H1 (cell line): ENCODE data around the gene KIF15.

ENCODE experiments used
- CHD1 ChIP-seq: IDR thresholded peaks from 2 replicates; pipeline ENCODE4 v1.6.1; 2012; ENCODE audit warnings: low read depth, low read length, improper control_type of control experiment
- CTCF ChIP-seq, 3 experiments: IDR thresholded peaks; 1 replicate in 2 of 3; 2 replicates in 1 of 3; pipeline versions ENCODE4 v1.5.1 to v1.6.1; 2011; ENCODE audit warnings: low read length in 3 of 3, mild to moderate bottlenecking in 3 of 3, inconsistent platforms in 2 of 3, low read depth in 1 of 3, moderate library complexity in 1 of 3; ENCODE audit not compliant: insufficient read depth in 1 of 3; ENCODE audit errors: control extremely low read depth in 1 of 3
- KDM4A ChIP-seq: IDR thresholded peaks from one replicate; pipeline ENCODE4 v1.7.1; 2012; ENCODE audit warnings: low read depth, mild to moderate bottlenecking, moderate library complexity, low read length, inconsistent platforms; ENCODE audit not compliant: severe bottlenecking
- MAX ChIP-seq: IDR thresholded peaks from 2 replicates; pipeline ENCODE4 v1.6.1; 2012; ENCODE audit warnings: inconsistent platforms
- POLR2A ChIP-seq, 2 experiments: IDR thresholded peaks; 1 replicate in 1 of 2; 2 replicates in 1 of 2; pipeline ENCODE4 v1.6.1; 2011; ENCODE audit warnings: low read depth in 2 of 2, low read length in 2 of 2, mild to moderate bottlenecking in 2 of 2; ENCODE audit errors: control extremely low read depth in 1 of 2
- SIN3A ChIP-seq, 2 experiments: IDR thresholded peaks in 1 of 2; conservative IDR thresholded peaks in 1 of 2; 2 replicates each; pipeline ENCODE4 v1.6.1; 2011 to 2012; ENCODE audit warnings: low read length in 2 of 2, improper control_type of control experiment in 1 of 2, low read depth in 1 of 2, mild to moderate bottlenecking in 1 of 2
- YY1 ChIP-seq: IDR thresholded peaks from 2 replicates; pipeline ENCODE4 v1.6.1; 2011; ENCODE audit warnings: low read depth, mild to moderate bottlenecking, low read length
- TF ChIP-seq, protein P1 (sequence below): fragments of 300-600 bp; sonication (generic); IDR thresholded peaks from 2 replicates; pipeline ENCODE4 v1.7.1; 2012; ENCODE audit warnings: low read length, moderate library complexity, mild to moderate bottlenecking, inconsistent platforms; ENCODE audit not compliant: insufficient replicate concordance

GRCh38 chr3:44886561-44886960 is 125.0 kb downstream of the KIF15 start:
- TF ChIP-seq, protein P1, sequence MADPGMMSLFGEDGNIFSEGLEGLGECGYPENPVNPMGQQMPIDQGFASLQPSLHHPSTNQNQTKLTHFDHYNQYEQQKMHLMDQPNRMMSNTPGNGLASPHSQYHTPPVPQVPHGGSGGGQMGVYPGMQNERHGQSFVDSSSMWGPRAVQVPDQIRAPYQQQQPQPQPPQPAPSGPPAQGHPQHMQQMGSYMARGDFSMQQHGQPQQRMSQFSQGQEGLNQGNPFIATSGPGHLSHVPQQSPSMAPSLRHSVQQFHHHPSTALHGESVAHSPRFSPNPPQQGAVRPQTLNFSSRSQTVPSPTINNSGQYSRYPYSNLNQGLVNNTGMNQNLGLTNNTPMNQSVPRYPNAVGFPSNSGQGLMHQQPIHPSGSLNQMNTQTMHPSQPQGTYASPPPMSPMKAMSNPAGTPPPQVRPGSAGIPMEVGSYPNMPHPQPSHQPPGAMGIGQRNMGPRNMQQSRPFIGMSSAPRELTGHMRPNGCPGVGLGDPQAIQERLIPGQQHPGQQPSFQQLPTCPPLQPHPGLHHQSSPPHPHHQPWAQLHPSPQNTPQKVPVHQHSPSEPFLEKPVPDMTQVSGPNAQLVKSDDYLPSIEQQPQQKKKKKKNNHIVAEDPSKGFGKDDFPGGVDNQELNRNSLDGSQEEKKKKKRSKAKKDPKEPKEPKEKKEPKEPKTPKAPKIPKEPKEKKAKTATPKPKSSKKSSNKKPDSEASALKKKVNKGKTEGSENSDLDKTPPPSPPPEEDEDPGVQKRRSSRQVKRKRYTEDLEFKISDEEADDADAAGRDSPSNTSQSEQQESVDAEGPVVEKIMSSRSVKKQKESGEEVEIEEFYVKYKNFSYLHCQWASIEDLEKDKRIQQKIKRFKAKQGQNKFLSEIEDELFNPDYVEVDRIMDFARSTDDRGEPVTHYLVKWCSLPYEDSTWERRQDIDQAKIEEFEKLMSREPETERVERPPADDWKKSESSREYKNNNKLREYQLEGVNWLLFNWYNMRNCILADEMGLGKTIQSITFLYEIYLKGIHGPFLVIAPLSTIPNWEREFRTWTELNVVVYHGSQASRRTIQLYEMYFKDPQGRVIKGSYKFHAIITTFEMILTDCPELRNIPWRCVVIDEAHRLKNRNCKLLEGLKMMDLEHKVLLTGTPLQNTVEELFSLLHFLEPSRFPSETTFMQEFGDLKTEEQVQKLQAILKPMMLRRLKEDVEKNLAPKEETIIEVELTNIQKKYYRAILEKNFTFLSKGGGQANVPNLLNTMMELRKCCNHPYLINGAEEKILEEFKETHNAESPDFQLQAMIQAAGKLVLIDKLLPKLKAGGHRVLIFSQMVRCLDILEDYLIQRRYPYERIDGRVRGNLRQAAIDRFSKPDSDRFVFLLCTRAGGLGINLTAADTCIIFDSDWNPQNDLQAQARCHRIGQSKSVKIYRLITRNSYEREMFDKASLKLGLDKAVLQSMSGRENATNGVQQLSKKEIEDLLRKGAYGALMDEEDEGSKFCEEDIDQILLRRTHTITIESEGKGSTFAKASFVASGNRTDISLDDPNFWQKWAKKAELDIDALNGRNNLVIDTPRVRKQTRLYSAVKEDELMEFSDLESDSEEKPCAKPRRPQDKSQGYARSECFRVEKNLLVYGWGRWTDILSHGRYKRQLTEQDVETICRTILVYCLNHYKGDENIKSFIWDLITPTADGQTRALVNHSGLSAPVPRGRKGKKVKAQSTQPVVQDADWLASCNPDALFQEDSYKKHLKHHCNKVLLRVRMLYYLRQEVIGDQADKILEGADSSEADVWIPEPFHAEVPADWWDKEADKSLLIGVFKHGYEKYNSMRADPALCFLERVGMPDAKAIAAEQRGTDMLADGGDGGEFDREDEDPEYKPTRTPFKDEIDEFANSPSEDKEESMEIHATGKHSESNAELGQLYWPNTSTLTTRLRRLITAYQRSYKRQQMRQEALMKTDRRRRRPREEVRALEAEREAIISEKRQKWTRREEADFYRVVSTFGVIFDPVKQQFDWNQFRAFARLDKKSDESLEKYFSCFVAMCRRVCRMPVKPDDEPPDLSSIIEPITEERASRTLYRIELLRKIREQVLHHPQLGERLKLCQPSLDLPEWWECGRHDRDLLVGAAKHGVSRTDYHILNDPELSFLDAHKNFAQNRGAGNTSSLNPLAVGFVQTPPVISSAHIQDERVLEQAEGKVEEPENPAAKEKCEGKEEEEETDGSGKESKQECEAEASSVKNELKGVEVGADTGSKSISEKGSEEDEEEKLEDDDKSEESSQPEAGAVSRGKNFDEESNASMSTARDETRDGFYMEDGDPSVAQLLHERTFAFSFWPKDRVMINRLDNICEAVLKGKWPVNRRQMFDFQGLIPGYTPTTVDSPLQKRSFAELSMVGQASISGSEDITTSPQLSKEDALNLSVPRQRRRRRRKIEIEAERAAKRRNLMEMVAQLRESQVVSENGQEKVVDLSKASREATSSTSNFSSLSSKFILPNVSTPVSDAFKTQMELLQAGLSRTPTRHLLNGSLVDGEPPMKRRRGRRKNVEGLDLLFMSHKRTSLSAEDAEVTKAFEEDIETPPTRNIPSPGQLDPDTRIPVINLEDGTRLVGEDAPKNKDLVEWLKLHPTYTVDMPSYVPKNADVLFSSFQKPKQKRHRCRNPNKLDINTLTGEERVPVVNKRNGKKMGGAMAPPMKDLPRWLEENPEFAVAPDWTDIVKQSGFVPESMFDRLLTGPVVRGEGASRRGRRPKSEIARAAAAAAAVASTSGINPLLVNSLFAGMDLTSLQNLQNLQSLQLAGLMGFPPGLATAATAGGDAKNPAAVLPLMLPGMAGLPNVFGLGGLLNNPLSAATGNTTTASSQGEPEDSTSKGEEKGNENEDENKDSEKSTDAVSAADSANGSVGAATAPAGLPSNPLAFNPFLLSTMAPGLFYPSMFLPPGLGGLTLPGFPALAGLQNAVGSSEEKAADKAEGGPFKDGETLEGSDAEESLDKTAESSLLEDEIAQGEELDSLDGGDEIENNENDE: no peak
- no peak for TF ChIP-seq KDM4A
- no peak for TF ChIP-seq MAX
- no peak for TF ChIP-seq SIN3A (conservative IDR thresholded peaks at IDR 0.05 in 1 of 2, IDR thresholded peaks at IDR 0.05 in 1 of 2; ENCODE audit: low read depth in 1 of 2, low read length in 2 of 2)
- TF ChIP-seq CTCF (IDR thresholded peaks at IDR 0.05; ENCODE audit: control extremely low read depth in 1 of 3, insufficient read depth in 1 of 3, low read depth in 1 of 3, low read length in 3 of 3): no peak
- TF ChIP-seq CHD1: no peak
- TF ChIP-seq POLR2A (IDR thresholded peaks at IDR 0.05; ENCODE audit: control extremely low read depth in 1 of 2, low read depth in 2 of 2, low read length in 2 of 2): no peak
- no peak for TF ChIP-seq YY1
